Amygdala (tissue), 56 donors: ENCODE data around the gene DPM1.
A peak's percentile ranks its signal among the peaks of the same experiment; 100 is the strongest.

Source experiments
- DNase-seq, 56 donors: peaks; one replicate each; lab custom pipeline; 2025; lab: John Stamatoyannopoulos, UW

DPM1 gene

GRCh38 chr20:50904067-50904570 lies 54.2 kb downstream of the DPM1 start:
- peak in 1 of 56 donors; percentile 10 for DNase-seq

- DNase-seq, result no peak
Measured at GRCh38 chr20:50903353-50904051, 54.8 kb downstream of the DPM1 start.

- DNase-seq, result no peak
Measured at GRCh38 chr20:50901301-50901700, 57.0 kb downstream of the DPM1 start.

GRCh38 chr20:50900261-50900660 lies 58.1 kb downstream of the DPM1 start:
- DNase-seq, result no peak

- no peak for DNase-seq
Measured at GRCh38 chr20:50898475-50898874, 59.9 kb downstream of the DPM1 start.

GRCh38 chr20:50895111-50895830 lies 63.1 kb downstream of the DPM1 start:
- DNase-seq, result no peak

- no peak for DNase-seq
Measured at GRCh38 chr20:50893620-50894019, 64.7 kb downstream of the DPM1 start.

- no peak for DNase-seq
Measured at GRCh38 chr20:50892394-50892793, 65.9 kb downstream of the DPM1 start.

GRCh38 chr20:50891138-50891537 lies 67.2 kb downstream of the DPM1 start:
- no peak for DNase-seq

- DNase-seq, result no peak
Measured at GRCh38 chr20:50887576-50887975, 70.8 kb downstream of the DPM1 start.

GRCh38 chr20:50886184-50886790 lies 72.0 kb downstream of the DPM1 start:
- no peak for DNase-seq

- no peak for DNase-seq
Measured at GRCh38 chr20:50885781-50886180, 72.6 kb downstream of the DPM1 start.

GRCh38 chr20:50885068-50885467 lies 73.3 kb downstream of the DPM1 start:
- DNase-seq, result no peak
